Measurements from ENCODE around the gene DMRTC2.

DMRTC2 gene

GRCh38 chr19:41890936-41891335 lies 46.1 kb downstream of the DMRTC2 start:
- no peak for DNase-seq (ENCODE audit: low read depth)

- no peak for DNase-seq (ENCODE audit: low read depth)
These were observed 47.5 kb downstream of the DMRTC2 start for GRCh38 chr19:41892173-41892902.

- DNase-seq (ENCODE audit: low read depth), result no peak
These were observed 49.1 kb downstream of the DMRTC2 start for GRCh38 chr19:41893899-41894298.

- no peak for DNase-seq (ENCODE audit: low read depth)
These were observed 49.5 kb downstream of the DMRTC2 start for GRCh38 chr19:41894350-41894749.

- DNase-seq (ENCODE audit: low read depth), result no peak
These were observed 51.1 kb downstream of the DMRTC2 start for GRCh38 chr19:41895745-41896580.

- DNase-seq (ENCODE audit: low read depth), result no peak
These were observed 51.7 kb downstream of the DMRTC2 start for GRCh38 chr19:41896581-41896942.

- DNase-seq (ENCODE audit: low read depth), result no peak
These were observed 52.3 kb downstream of the DMRTC2 start for GRCh38 chr19:41897181-41897580.

- no peak for DNase-seq (ENCODE audit: low read depth)
These were observed 53.0 kb downstream of the DMRTC2 start for GRCh38 chr19:41897820-41898219.

GRCh38 chr19:41898235-41898634 lies 53.4 kb downstream of the DMRTC2 start:
- no peak for DNase-seq (ENCODE audit: low read depth)
